RKO (cell line): ENCODE data around the gene RPS8.
"Not testable (repeated sequence)": the region's sequence is repeated elsewhere in the genome, so short reads cannot be mapped to it uniquely, and the experiment has no call there.

Experiments
- DNase-seq: peaks from one replicate; pipeline ENCODE4 v3.0.0-alpha.2; 2016; ENCODE audit warnings: low spot score

The RPS8 gene

DNA sequence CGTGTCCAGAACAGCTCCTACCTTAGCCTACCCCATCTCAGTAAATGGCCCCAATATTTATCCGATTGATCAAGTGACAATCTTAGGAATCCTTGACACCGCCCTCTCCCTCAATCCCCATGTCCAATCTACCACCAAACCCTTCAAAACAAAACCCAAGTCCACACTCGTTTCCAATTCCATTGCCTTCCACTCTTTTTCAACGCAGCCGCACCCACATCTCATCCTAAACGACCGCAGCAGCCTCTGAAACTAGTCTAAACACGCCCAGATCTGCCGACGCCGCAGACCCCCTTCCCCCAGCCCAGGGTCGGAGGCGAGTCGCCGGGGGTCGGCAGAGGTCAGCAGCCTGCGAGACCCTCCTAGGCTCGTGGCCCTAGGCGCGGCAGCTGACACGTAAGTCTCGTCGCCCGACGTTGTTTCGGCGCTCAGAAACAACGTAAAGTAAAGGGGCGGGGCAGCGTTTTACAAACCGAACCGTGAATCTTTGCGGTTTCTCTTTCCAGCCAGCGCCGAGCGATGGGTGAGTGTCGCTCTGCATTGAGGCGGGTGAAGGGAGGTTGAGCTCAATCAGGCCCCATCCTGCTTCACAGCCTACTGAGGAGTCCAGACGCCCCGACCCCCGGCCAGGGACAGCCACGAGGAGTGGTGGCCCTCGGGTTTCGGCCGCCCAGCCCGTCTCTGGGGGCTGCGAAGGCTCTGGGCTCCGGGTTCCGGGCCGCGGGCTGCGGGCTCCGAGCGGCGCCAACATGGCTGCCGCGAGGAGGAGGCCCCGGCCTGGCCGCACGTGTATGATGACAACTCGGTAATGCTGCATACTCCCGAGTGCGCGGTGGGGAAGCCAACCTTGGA is at the start of gene RPS8:
Gene RPS8 (plus strand): TSS at position 463 of the 852 bp plus-strand sequence. CDS start 57 bp downstream, at position 520.
- peak; percentile 94 for DNase-seq

DNA sequence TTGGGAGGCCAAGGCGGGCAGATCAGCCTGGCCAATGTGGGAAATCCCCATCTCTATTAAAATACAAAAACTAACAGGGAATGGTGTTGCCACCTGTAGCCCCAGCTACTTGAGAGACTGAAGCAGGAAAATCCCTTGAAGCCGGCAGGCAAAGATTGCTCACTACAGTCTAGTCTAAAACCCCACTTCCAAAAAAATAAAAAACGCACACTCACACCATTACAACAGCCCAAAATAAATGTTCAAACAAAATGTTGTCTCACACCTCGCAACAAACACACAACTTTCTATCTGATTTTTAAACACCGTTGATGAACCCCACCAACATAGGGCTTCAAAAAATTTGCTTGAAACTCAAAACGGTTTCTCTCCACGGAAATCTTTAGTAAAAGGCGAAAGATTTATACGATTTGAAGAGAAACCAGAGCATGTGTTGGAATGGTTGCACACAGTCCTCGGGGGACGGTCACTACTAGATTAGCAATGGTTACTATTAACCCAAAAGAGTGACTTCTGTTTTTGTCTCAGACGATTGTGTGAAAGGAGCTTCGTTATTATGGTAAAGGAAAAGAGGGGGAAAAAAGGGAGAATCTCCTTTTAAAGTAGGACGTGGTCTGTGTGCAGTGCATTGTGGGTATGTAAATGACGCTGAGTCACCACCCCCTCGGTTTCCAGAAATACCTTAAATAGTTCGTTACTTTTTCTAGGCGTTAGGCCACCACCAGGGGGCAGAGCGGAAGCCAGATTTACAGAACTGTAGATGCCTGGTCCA is 44.4 kb upstream of the RPS8 start, which contains the start of gene RNU5D-1:
Gene RNU5D-1 (minus strand): TSS at position 430 of the 772 bp plus-strand sequence.
- DNase-seq, result peak; percentile 99

DNA sequence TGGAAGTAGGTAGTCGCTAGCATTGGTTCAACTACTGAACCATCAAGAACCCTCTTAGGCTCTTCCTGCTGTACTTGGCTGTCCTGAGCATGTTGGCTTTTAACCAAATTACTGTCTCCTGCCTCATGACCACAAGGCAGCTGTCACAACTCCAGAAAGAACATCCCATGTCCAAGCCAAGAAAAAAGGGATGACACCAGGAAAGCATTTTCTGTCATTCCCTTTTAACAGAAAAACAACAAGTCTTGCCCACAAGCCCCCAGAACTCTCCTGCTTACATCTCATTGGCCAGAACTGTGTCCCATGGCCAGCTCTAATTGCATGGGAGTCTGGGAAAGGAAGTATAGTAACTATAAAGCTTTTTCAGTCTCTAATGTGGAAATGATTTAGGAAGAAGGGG is 42.0 kb upstream of the RPS8 start:
- DNase-seq, result peak; percentile 49

DNA sequence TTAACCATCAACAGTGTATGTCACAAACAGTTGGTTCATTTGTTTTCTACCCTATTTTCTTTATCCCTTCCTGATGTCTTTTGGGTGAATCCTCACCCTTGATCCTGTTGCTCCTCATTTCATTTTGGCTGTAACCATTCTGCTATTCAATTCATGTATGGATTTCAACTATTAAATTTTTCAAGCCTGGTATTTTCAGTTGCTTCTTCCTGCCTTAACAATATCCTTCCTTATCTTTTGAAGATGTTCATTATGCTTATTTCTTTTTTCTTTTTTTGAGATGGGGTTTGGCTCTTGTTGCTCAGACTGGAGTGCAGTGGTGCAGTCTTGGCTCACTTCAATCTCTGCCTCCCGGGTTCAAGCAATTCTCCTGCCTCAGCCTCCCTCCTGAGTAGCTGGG is 41.6 kb upstream of the RPS8 start:
- no peak for DNase-seq

DNA sequence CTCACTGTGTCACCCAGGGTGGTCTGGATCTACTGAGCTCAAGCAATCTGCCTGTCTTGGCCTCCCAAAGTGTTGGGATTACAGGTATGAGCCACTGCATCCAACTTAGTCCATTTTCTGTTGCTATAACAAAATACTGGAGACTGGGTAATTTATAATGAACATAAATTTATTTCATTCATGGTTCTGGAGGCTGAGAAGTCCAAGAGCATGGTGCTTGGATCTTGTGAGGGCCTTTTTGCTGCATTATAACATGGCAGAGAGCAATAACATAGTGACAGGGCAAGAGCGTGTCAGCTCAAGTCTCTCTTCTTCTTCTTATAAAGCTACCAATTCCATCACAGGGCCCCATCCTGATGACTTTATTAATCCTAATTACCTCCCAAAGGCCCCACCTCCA is 39.3 kb upstream of the RPS8 start:
- DNase-seq, result no peak

DNA sequence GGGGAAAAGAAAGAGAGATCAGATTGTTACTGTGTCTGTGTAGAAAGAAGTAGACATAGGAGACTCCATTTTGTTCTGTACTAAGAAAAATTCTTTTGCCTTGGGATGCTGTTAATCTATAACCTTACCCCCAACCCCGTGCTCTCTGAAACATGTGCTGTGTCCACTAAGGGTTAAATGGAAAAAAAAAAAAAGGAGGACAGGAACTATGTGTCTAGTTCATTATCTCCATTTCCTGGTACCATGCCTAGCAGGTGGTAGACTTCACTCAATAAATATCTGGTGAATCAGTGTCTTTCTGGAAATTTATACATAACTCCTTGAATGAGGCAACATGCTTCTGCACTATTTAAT is 36.4 kb upstream of the RPS8 start:
- DNase-seq, result not testable (repeated sequence)

DNA sequence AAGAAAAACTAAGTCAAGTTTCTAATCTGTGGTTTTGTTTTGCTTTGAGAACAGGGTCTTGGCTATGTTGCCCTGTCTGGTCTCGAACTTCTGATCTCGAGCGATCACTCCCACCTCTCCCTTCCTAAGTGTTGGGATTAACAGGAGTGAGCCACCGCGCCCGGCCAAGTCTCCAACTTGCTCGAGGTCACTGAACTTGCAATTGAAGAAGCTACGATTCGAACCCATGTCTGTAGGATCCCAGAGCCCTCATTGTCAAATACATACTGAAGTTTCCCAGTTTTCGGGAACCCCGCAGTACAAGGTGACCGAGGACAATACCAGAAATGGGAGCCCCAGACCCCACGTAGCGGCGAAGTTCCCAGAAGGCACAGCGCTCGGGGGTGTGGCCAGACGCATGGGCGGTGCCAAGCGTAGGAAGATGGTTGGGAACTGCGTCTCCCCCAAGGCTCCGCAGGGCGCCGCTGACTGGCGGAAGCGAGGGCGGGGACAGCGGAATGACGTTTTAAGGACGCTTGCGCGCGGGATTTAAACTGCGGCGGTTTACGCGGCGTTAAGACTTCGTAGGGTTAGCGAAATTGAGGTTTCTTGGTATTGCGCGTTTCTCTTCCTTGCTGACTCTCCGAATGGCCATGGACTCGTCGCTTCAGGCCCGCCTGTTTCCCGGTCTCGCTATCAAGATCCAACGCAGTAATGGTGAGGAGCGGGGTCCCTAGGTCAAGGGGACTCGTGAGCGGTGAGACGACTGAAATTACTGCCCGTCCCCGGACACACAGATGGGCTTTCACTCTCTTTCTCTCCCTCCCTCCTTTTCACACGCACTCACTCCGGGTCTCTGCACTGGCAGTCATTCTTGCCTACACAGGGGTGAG is 35.8 kb upstream of the RPS8 start, which contains the start of gene KIF2C:
Gene KIF2C (plus strand): TSS at position 531 of the 872 bp plus-strand sequence. CDS start 96 bp downstream, at position 627.
- peak; percentile 98 for DNase-seq

DNA sequence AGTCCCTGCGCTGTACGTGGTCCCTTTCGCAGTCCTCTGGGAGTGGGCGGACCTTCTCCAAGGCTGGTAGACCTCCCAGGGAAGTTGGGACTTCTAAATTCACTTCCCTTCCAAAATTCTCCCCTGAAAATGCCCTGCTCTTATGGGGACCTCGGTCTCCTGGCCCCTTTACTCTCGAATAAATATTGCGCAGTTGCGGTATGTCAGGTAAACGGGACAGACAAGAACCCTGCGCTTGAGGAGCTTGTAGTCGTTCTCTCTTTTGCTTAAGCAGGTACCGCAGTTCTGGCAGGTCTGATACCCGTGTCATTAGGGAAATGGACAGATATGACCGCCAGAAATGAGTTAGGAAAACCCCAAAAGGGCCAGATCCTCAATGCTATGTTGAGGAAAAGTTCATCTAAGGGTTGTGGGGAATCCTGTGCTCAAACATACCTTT is 35.1 kb upstream of the RPS8 start:
- no peak for DNase-seq

DNA sequence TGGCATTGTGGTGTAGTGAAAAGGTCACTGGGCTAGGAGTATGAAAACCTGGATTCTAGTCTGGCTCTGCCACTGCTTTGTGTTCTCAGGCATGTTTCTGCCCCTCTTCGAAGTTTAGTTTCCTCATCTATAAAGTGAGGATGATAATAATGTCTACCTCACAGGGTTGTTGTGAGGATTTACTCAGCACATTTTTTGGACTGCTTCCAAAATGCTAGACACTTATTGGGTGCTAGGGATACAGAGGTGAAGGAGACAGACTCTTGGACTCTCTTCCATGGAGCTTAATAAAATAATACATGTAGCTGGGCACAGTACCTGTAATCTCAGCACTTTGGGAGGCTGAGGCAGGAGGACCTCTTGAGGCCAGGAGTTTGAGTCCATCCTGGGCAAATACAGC is 32.1 kb upstream of the RPS8 start:
- no peak for DNase-seq

DNA sequence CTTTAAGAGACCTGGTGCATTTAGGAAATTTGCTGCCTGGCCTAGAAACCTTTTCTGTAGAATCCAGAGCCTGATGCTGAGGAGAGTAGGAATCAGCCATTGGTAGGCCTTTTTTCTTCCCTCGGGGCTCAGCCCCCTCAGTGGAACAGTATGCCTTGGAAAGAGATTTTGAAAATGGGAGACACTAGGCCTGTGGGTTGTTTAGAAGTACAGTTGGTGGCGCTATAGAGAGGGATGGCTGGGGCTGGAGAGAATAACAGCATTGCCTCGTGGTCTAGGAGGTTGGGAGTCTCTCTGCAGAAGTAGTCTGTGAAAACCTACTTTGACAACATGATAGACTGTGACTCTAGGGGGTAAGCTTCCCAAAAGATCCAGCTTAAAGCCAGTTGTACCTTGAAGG is 27.5 kb upstream of the RPS8 start:
- no peak for DNase-seq

DNA sequence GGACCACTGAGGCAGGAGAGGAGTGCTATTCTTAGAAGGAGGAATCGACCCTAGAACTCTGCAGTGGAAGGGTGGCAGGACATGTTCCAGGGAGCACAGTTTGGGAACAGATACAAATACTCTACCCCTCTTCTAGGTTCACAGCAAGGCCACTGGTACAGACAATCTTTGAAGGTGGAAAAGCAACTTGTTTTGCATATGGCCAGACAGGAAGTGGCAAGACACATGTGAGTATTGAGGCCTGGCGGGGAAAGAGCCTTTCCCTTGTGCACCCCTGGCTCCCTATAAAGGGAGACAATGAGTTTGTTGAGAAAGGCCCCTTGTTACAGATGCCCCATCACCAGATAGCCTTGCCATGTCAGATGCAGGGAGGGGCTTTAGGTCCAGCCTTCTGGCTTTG is 17.9 kb upstream of the RPS8 start:
- DNase-seq, result no peak

DNA sequence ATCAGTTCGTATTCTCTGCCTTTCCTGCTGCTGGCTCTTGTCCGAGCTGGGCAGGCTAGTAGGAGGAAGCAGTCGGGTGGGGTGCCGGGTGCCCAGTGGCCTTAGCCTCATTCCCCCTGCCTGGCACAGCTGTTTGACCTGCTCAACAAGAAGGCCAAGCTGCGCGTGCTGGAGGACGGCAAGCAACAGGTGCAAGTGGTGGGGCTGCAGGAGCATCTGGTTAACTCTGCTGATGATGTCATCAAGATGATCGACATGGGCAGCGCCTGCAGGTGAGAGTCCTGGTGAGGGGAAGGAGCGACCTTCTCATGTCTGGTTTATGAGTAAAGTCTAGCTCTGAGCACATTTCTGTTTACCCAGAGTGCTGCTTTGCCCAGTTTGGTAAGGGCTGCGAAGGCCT is 16.3 kb upstream of the RPS8 start:
- DNase-seq, result no peak

DNA sequence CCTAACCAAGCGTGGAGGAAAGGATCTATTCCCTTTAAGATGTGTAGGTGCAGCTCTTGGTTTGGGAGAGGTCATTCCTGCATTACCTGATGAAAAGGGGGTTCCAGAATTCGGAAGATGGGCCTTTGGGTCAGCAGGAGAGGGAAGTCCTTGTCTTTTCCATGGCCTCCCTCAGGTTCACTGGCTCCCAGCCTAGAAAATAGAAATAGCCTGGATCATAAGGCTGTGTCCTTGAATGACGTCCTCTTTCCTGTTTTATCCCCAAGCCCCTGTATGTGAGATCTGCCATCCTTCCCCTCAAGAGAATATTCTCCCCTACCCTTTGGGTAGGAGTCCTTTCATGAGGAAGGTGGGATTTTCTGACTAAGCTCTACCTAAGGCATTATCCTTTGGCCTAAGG is 14.5 kb upstream of the RPS8 start:
- no peak for DNase-seq

DNA sequence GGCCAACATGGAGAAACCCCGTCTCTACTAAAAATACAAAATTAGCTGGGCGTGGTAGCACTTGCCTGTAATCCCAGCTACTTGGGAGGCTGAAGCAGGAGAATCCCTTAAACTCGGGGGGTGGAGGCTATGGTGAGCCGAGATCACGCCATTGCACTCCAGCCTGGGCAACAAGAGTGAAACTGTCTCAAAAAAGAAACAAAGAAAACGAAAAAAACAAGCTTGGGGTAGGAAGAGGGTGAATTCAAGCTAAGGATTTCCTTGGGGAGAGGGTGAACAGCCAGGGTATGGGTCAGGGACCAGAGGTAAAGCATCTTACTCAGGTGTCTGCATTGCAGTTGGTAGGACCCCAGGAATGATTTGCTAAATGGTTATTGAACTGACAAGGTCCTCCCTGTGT is 8.9 kb upstream of the RPS8 start:
- DNase-seq, result not testable (repeated sequence)

DNA sequence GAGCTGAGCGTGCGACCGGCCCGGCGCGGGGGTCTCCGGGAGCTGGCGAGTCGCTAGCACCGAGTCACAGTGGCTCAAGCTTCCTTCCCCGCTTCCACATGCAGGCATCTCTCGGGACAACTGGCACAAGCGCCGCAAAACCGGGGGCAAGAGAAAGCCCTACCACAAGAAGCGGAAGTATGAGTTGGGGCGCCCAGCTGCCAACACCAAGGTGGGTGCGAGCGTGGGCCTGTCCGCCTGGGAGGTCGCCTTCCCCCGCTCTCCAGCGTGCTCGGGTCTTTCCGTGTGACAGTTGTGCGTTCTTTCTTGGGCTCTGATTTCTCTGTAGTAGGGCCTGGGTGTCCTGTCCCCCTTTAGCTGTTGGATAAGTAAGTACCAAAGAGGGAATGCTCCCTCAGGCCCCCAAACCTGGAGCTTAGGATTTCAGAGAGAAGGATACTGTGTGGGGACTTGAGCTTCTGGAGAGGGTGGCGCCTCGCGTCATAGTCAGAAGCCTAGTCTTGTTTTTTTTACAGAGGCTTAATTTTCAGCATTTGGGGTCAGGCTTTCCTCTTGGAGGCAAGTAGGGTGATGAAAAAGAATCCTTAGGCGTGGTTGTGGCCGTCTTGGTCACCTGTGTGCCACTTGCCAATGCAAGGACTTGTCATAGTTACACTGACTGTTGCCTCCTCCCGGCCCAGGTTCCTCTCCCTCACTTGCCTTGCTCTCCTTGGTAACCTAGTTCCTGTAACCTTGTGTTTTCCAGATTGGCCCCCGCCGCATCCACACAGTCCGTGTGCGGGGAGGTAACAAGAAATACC is 790 bp downstream of the RPS8 start:
- DNase-seq, result peak; percentile 46

DNA sequence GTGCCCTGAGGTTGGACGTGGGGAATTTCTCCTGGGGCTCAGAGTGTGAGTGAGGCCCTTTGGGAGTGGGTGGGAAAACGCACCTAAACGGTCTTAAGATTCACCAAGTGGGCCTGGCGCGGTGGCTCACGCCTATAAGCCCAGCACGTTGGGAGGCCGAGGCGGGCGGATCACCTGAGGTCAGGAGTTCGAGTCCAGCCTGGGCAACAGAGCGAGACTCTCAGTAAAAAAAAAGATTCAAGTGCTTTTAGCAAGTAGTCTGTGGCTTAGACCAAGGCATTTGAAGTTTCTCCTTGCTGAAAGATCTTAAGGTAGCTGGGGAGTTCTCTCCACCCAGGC is 1.4 kb downstream of the RPS8 start:
- DNase-seq, result no peak

DNA sequence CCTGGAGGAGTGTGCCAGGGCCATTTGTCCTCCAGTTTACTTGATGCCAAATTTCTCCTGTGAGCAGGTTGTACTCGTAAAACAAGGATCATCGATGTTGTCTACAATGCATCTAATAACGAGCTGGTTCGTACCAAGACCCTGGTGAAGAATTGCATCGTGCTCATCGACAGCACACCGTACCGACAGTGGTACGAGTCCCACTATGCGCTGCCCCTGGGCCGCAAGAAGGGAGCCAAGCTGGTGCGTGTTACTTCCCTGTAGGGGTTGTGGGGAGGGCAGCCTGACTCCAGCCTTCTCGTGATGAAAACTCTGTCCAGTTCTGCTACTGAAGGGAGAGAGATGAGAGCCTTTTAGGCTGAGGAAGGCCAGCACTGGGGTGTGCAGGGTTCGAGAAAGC is 2.2 kb downstream of the RPS8 start:
- peak; percentile 90 for DNase-seq

DNA sequence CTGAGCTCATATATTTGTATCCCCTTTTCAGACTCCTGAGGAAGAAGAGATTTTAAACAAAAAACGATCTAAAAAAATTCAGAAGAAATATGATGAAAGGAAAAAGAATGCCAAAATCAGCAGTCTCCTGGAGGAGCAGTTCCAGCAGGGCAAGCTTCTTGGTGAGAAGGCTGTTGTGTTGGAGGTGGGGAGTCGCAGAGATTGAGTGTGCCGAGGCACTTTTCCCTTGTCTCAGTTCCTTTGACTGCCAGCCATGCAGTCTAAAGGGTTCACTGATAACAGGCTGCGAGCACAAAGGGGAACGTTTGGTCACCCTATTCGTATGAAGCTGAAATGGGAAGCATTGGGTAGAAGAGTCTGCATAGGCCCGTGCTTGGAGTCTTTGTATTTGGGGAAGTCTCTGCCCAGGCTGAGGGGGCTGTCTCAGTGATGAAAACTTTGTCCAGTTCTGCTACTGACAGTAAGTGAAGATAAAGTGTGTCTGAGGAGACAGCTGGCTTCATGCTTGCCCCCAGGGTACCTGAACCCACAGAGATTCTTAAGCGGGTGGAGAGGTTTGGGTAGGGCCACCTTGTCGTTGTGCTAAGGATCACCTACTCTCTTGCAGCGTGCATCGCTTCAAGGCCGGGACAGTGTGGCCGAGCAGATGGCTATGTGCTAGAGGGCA is 2.8 kb downstream of the RPS8 start:
- DNase-seq, result no peak

DNA sequence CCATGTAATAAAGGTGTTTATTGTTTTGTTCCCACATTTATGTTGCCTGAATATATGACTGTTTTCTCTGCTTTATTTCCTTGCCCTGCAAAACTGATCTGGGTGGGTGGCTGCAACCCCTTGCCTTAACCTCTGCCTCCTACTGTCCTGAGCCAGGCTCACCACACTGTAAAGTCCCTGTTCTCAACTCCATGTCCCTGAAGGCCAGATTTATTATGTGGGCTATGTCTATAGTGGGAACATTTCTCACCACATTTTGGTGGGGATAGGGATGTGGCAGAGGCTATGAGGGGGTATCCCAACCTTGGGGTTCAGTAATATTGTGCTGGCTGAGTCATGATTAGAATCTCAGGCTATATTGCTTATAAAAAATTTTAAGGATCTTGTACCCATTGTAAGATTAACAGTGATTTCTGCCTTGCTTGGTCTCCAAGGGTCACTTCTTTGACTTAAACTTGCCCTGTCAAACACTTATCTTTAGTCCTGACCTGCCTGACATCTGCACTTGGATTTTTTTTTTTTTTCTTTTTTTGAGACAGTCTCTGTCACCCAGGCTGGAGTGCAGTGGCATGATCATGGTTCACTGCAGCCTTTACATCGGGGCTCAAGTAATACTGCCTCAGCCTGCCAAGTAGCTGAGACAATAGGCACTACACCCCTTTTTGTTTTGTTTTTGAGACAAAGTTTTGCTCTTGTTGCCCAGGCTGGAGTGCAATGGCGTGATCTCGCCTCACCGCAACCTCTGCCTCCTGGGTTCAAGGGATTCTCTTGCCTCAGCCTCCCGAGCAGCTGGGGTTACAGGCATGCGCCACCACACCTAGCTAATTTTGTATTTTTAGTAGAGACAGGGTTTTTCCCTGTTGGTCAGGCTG is 3.6 kb downstream of the RPS8 start:
- no peak for DNase-seq

DNA sequence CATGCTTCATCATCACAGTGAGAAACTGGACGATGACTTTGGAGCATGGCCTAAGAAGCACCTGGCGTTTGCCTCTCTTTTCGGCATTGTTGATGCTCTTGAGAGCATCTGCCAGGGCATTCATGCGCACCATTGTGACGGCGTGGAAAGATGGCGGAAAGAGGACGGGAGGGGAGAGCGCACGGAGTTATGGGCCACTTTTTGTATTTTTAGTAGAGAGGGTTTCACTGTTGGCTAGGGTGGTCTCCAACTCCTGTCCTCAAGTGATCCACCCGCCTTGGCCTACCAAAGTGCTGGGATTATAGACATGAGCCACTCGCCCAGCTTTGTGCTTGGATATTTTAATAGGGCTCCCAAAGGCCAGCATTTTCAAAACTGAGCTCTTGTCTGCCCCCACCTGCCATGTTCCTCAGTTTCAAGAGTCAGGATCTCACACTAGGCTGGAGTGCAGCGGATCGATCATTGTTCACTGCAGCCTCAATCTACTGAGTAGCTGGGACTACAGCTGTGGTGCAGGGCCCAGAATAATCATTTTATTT is 5.3 kb downstream of the RPS8 start:
- no peak for DNase-seq
